ENCODE results near the gene STK38L.

DNA sequence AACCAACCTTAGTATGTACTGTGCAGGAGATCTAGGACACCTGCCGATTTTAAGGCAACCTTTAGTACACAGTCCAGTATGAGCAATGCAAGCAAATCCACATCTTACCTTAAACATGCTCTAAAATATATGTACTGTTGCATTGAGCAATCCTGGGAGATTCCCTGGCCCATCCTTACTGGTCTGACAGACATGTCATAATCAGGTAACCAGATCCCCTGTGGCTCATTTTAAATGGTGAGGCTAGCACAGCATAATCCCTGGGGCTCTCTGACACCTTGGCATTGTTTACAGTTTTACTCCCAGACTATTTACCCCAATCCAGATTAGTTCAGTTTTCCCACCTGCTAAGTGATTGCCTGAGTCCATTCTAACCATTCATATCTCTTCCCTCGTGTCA lies 103.7 kb downstream of the STK38L start:
- TF ChIP-seq EZH2 (IDR thresholded peaks at IDR 0.05; ENCODE audit: insufficient read depth, poor library complexity, severe bottlenecking) (no peak), EZH2phosphoT487 (IDR thresholded peaks at IDR 0.05; ENCODE audit: insufficient read depth, low read depth) (no peak)

All from GM23248 (cell line).